Measurements from ENCODE around the gene MAG.

MAG gene

GRCh38 chr19:35318679-35319448, 26.9 kb downstream of the MAG start:
- DNase-seq (ENCODE audit: low read depth) = no peak

GRCh38 chr19:35320065-35320713, 28.2 kb downstream of the MAG start:
- no peak for DNase-seq (ENCODE audit: low read depth)

- no peak for DNase-seq (ENCODE audit: low read depth)
Observed at GRCh38 chr19:35321291-35321690, 29.3 kb downstream of the MAG start.

- no peak for DNase-seq (ENCODE audit: low read depth)
Observed at GRCh38 chr19:35322014-35322413, 30.1 kb downstream of the MAG start.

GRCh38 chr19:35327642-35328041, 35.7 kb downstream of the MAG start:
- DNase-seq (ENCODE audit: low read depth) = no peak

- DNase-seq (ENCODE audit: low read depth) = no peak
Observed at GRCh38 chr19:35328851-35329285, 36.9 kb downstream of the MAG start, which contains the start of gene CD22. CD22 (plus strand) TSS chr19:35329187; CDS start chr19:35332041, 2,854 bp downstream.

GRCh38 chr19:35329323-35329722, 37.4 kb downstream of the MAG start:
- no peak for DNase-seq (ENCODE audit: low read depth)

- no peak for DNase-seq (ENCODE audit: low read depth)
Observed at GRCh38 chr19:35330475-35330874, 38.5 kb downstream of the MAG start.

GRCh38 chr19:35331551-35332214, 39.7 kb downstream of the MAG start:
- no peak for DNase-seq (ENCODE audit: low read depth)

GRCh38 chr19:35332817-35333216, 40.9 kb downstream of the MAG start:
- DNase-seq (ENCODE audit: low read depth) = no peak

- no peak for DNase-seq (ENCODE audit: low read depth)
Observed at GRCh38 chr19:35334144-35334753, 42.3 kb downstream of the MAG start.

- DNase-seq (ENCODE audit: low read depth) = no peak
Observed at GRCh38 chr19:35336166-35336955, 44.4 kb downstream of the MAG start.

- no peak for DNase-seq (ENCODE audit: low read depth)
Observed at GRCh38 chr19:35337097-35337983, 45.4 kb downstream of the MAG start.

- DNase-seq (ENCODE audit: low read depth) = no peak
Observed at GRCh38 chr19:35337984-35338296, 46.0 kb downstream of the MAG start.

- no peak for DNase-seq (ENCODE audit: low read depth)
Observed at GRCh38 chr19:35340431-35340830, 48.5 kb downstream of the MAG start.

GRCh38 chr19:35341006-35341405, 49.0 kb downstream of the MAG start:
- no peak for DNase-seq (ENCODE audit: low read depth)

GRCh38 chr19:35341565-35342225, 49.7 kb downstream of the MAG start:
- no peak for DNase-seq (ENCODE audit: low read depth)

GRCh38 chr19:35342430-35342829, 50.5 kb downstream of the MAG start:
- no peak for DNase-seq (ENCODE audit: low read depth)

GRCh38 chr19:35344511-35345031, 52.6 kb downstream of the MAG start:
- no peak for DNase-seq (ENCODE audit: low read depth)

GRCh38 chr19:35345671-35346111, 53.7 kb downstream of the MAG start:
- no peak for DNase-seq (ENCODE audit: low read depth)
